HG03045 (cell line): ENCODE measurements around the gene ATP2A2.

Experiments used
- ATAC-seq: cut with Tn5 transposase; IDR thresholded peaks from one replicate; pipeline ENCODE4 v1.9.1; 2021; ENCODE audit warnings: mild to moderate bottlenecking, moderate library complexity; ENCODE audit not compliant: unreplicated experiment

Gene ATP2A2

DNA sequence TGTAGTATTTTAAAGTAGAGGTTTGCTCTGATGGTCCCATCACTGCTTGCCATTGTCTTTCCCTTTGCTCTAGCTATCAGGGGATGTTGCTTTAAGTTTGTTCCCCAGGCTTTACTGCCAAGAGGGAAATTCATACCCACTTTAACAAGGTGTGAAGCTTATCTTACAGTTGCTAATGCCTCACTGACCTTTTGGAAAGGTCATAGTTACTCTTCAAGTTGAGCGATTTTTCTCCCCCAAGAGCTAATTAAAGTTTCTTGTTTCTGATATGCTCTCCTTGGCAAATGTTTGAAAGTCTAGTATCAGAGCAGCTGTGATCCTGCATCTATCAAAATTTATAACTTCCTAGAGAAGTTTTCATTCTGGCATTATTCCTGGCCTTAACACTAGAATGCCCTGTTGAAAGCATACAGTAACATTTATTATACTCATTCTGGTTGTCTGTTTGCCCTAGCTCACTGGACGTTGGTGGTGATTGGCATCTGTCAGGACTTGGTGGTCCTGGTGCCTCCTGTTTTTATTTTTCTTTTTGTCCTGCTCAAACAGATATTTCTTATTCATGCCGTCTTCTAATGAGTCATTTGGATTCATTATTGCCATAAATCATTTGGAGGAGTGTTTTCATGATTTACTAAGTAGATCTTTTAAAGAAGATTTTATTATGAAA, 8.1 kb downstream of the ATP2A2 start:
- ATAC-seq = no peak

- no peak for ATAC-seq
These were observed 8.6 kb downstream of the ATP2A2 start for GRCh38 chr12:110289711-110290078.

- ATAC-seq = no peak
These were observed 20.2 kb downstream of the ATP2A2 start for GRCh38 chr12:110301065-110301806.

GRCh38 chr12:110304061-110304551, 23.1 kb downstream of the ATP2A2 start:
- no peak for ATAC-seq

DNA sequence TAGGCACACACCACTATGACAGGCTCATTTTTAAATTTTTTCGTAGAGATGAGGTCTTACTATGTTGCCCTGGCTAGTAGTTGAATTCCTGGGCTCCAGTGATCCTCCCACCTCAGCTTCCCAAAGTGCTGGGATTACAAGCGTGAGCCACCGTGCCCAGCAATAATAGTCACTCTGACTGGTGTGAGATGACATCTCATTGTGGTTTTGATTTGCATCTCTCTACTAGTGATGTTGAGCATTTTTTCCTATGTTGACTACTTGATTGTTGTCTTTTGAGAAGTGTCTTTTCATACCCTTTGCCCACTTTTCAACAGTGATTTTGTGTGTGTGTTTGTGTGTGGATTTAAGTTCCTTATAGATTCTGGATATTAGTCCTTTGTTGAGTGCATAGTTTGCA, 26.3 kb downstream of the ATP2A2 start:
- no peak for ATAC-seq

DNA sequence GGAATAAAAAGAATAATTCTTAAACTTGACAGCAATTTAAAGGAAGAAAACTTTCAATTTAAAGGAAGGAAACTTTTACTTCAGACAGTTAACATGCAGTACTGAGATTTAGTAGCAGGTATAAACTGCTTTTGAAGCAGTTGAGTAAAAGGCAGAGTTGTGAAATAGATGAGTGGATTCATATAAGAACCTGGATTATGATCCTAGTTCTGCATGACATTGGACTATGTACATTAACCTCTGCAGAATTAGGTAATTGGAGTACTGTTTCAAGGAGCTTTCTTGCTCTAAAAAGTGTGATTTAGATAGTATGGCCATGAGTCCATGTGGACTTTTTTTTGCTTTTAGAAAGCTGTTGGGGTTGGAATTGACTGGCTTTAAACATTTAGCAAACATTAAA, 29.7 kb downstream of the ATP2A2 start:
- ATAC-seq = no peak

DNA sequence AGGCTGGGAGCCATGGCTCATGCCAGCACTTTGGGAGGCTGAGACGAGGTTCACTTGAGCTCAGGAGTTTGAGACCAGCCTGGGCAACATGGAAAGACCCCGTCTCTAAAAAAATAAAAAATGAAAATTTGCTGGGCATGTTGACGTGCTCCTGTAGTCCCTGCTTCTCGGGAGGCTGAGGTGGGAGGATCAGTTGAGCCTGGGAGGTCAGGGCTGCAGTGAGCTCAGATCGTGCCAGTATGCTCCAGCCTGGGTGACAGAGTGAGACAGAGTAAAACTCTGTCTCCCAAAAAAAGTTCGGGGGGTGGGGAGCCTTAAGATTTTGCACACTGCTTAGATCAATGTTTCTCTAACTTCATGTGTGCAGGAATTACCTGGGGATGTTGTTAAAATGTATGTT, 30.9 kb downstream of the ATP2A2 start:
- ATAC-seq = no peak

DNA sequence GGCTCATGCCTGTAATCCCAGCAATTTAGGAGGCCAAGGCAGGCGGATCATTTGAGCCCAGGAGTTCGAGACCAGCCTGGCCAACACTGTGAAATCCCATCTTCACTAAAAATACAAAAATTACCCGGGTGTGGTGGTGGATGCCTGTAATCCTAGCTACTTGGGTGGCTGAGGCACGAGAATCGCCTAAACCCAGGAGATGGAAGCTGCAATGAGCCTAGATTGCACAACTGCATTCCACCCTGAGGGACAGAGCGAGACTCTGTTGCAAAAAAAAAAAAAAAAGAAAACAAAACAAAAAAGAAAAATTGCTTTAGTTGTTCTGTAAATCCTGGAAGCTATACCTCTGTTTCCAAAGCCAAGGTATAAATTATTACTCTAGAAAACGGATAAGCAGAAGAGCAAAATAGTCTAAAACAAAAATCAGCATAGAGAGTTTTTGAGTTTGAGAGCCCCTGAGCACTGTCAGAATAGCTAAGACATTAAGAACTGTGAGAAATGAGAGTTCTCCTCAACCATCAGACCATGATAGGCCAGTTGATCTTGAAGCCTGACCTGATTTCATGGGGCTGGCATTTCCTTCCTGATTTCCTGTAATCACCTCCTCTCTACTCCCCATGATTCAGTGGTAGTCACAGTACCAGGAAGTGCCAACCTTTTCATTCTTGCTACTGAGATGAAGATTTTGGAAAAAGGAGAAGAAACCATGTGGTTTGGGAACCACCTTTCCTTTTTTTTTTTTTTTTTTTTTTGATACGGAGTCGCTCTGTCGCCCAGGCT, 31.7 kb downstream of the ATP2A2 start:
- no peak for ATAC-seq

- ATAC-seq = no peak
These were observed 33.3 kb downstream of the ATP2A2 start for GRCh38 chr12:110314308-110314707.

DNA sequence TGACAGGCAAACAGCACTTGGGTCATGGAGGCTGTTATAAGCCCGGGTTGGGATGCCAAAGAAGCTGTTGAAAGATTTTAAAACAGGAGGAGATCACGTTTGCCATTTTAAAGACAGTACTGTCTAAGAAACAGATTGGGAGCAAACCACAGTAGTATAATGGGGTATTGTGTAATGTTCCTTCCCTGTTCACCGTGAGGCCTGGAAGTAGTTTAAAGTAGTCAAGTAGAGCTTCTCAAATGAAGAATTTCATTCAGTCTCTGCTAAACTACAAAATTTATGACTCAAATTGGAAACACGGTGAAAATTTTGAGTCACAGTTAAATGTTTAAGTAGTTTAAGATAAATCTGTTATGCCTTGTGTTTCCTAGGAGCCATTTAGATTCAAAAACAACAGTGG, 35.8 kb downstream of the ATP2A2 start:
- no peak for ATAC-seq

- ATAC-seq = no peak
These were observed 36.9 kb downstream of the ATP2A2 start for GRCh38 chr12:110317911-110318310.

DNA sequence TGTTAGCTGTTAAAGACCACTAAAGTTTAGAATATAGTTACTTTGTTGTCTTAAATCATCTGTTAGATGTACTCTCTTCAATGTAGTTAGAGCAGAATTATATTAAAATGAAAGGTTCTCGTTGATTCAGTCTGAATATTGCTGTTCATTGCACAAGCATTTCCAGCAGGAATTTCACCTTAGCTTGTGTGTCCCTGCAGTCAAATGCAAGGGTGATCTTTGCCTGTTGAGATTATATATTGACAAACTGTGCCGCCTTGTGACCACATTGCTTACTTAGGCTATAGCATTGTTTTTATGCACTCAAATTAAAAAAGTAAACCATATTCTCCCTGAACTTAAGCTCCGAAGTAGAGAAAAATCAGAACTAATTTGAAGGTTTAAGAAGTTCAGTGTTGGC, 39.5 kb downstream of the ATP2A2 start:
- ATAC-seq = no peak

DNA sequence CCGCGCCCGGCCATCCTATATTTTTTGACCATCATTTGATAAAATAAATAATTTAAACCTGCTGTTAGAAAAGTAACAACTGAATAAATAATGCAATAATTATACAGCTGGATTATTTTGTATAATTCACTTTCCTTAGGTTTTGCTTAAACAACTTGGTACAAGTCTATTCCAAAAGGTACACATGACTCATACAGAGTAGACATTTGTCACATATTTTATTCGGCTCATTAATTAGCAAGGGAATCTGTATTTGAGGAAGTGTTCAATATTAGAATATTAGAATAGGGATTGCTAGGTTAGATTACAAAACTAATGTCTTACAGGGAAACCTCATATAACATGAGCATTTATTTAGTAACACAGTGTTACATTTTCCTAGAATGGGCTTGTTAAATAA, 48.7 kb downstream of the ATP2A2 start:
- no peak for ATAC-seq

DNA sequence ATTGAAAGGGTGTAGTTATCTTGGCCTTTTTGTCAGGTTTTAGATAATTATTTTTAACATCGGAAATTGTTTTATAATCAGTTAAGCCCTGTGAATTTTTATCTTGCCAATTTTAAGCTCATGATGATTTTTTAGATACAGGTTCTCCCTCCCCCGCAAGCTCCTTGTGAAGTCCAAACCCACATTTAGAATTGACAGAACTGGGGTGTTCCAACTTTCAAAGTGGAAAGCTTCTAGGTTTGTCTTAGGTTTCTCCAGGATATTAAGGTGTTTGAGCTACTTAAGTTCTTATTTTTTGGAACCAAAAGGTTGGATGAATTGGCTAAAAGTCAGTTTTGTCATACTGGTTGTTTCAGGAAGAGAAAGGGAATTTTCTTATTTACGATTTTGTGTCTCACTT, 49.1 kb downstream of the ATP2A2 start:
- ATAC-seq = no peak

DNA sequence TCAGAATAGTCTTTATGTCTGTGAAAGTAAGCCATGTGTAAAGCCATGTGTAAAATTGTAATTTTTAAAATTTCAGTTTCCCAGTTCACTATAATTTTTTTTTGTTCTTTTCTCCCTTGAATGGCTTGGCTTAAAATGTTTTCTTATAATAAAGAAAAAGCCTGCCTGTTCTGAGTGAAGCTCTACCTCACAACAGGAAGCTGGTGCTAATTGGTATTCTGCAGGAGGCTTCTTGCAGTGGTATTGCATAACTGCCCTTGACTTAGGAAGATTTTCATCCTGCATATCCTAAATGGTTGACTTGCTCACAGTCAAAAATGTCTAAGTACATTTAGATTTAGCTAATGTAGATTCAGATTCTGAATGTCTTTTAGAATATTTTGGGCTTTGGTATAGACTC, 49.5 kb downstream of the ATP2A2 start:
- ATAC-seq = no peak

DNA sequence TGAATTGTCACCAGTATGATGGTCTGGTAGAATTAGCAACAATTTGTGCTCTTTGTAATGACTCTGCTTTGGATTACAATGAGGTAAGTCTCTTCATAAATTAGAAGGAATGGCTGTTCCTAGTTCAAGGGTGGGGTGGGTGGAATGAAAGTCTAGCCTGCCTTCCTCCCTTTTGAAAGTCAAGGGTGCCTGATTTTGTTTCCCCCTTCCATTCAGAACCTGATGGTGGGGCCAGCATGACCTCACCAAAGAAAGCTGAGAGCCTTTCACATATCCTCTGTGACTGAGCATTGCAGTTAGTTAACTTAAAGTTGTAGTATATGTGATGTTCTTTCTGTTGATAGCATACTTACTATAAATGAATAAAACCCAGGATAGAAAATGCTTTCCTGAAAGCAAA, 52.2 kb downstream of the ATP2A2 start:
- no peak for ATAC-seq

DNA sequence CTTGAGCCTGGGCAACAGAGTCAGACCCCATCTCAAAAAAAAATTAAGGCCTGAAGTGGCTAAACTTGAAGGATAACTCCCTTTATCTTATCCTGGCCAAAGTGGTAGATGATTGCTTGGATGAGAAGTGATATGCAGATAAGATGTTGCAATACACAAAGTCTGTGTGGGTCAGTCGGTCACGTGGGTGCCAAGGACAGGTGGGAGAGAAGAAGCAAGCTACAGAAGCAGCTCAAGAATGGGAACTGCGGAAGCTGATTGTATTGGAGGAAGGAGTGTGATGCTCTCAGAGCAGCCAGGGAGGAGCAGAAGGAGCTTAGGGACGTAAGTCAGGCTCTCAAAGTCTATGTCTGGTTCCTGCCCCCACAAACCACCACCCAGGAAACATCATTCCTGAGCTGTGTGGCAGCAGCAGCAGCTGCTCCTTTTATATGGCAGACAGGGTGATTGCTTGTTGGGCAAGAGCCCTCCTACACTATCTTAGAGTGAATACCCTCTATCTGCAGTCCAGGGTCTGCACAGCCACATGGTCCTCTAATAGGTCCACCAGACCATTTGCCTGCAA, 54.5 kb downstream of the ATP2A2 start:
- no peak for ATAC-seq

- no peak for ATAC-seq
These were observed 57.1 kb downstream of the ATP2A2 start for GRCh38 chr12:110337912-110338710.

- ATAC-seq = no peak
These were observed 57.7 kb downstream of the ATP2A2 start for GRCh38 chr12:110338754-110339153.

DNA sequence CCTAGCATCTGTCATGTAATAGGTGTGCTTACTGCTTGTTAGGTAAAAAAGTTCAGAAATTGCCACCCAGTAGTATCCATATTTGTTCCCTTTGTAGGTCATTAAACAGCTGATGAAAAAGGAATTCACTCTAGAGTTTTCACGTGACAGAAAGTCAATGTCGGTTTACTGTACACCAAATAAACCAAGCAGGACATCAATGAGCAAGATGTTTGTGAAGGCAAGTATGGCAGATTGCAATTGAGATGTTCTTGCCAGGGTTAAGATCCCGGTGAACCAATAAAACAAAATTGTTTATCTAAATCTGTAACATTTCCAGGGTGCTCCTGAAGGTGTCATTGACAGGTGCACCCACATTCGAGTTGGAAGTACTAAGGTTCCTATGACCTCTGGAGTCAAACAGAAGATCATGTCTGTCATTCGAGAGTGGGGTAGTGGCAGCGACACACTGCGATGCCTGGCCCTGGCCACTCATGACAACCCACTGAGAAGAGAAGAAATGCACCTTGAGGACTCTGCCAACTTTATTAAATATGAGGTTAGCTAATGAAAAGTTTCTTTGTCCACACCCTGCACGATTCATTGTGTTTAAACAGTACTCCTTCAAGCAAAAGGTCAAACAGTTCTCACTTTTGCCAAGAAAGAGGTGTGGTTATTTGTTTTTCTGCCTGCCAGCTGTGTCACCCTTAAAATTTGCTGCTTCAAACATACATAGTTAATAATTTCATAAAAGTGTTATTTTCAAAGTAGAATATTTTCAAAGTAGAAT, 58.3 kb downstream of the ATP2A2 start:
- ATAC-seq = no peak
